Measurements from ENCODE around the gene TCERG1L.

Gene TCERG1L

DNA sequence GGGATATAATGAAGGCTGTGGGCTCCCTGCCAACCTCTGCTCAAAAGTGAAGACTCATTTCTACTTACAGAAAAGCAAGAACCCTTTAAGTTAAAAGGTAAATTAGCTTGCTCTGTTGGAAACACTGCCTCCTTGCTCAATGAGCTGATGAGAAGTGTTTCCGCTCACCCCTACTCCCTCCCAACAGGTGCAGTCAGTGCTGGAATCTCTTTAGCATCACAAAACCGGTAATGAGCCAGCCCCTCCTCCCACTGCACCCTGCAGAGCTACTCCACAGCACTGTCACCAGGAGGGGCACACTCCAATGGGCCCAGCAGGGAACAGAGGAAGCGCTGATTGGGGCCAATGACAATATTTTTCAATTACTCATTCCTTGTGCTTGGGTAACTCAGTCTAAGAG lies 262.5 kb downstream of the TCERG1L start:
- TF ChIP-seq CEBPB (IDR thresholded peaks at IDR 0.05) (no peak), YY1 (IDR thresholded peaks at IDR 0.05; ENCODE audit: low read depth) (no peak), CREB1 (IDR thresholded peaks at IDR 0.05; ENCODE audit: low read depth) (no peak), TEAD4 (IDR thresholded peaks at IDR 0.05) (no peak)
- TF ChIP-seq, protein P1, sequence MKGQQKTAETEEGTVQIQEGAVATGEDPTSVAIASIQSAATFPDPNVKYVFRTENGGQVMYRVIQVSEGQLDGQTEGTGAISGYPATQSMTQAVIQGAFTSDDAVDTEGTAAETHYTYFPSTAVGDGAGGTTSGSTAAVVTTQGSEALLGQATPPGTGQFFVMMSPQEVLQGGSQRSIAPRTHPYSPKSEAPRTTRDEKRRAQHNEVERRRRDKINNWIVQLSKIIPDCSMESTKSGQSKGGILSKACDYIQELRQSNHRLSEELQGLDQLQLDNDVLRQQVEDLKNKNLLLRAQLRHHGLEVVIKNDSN (IDR thresholded peaks at IDR 0.05) = no peak

DNA sequence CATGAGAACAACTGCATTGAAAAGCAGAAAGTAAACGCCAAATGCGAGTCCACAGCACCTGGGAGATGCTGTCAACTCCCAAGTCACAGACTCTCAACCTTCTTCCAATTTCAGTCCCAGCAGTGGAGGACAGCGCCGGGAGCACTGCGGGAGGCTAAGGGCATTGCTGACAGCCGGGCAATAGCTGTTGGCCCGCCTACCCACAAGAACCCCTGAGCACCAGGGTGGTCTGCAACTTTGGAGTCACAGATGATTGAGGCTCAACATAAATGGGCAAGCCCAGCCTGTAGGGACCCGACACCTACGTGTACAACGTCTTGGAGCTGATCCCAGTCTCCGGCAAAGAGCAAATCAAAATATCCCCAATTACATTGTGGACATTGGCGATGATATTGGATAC lies 262.9 kb downstream of the TCERG1L start:
- TF ChIP-seq FOXM1 (IDR thresholded peaks at IDR 0.05; ENCODE audit: borderline replicate concordance, low read depth) (no peak), CREB1 (IDR thresholded peaks at IDR 0.05; ENCODE audit: low read depth) (no peak), EGR1 (IDR thresholded peaks at IDR 0.05) (no peak), CEBPB (IDR thresholded peaks at IDR 0.05) (no peak), RAD21 (IDR thresholded peaks at IDR 0.05; ENCODE audit: low read depth) (no peak), ZBTB7A (IDR thresholded peaks at IDR 0.05; ENCODE audit: low read depth) (no peak), EP300 (IDR thresholded peaks at IDR 0.05; ENCODE audit: borderline replicate concordance) (no peak), NFIC (IDR thresholded peaks at IDR 0.05) (no peak), TEAD4 (IDR thresholded peaks at IDR 0.05) (no peak), YY1 (IDR thresholded peaks at IDR 0.05; ENCODE audit: low read depth) (no peak), TAF1 (IDR thresholded peaks at IDR 0.05; ENCODE audit: low read depth) (no peak), TCF12 (IDR thresholded peaks at IDR 0.05; ENCODE audit: low read depth) (no peak)
- TF ChIP-seq, protein P2, sequence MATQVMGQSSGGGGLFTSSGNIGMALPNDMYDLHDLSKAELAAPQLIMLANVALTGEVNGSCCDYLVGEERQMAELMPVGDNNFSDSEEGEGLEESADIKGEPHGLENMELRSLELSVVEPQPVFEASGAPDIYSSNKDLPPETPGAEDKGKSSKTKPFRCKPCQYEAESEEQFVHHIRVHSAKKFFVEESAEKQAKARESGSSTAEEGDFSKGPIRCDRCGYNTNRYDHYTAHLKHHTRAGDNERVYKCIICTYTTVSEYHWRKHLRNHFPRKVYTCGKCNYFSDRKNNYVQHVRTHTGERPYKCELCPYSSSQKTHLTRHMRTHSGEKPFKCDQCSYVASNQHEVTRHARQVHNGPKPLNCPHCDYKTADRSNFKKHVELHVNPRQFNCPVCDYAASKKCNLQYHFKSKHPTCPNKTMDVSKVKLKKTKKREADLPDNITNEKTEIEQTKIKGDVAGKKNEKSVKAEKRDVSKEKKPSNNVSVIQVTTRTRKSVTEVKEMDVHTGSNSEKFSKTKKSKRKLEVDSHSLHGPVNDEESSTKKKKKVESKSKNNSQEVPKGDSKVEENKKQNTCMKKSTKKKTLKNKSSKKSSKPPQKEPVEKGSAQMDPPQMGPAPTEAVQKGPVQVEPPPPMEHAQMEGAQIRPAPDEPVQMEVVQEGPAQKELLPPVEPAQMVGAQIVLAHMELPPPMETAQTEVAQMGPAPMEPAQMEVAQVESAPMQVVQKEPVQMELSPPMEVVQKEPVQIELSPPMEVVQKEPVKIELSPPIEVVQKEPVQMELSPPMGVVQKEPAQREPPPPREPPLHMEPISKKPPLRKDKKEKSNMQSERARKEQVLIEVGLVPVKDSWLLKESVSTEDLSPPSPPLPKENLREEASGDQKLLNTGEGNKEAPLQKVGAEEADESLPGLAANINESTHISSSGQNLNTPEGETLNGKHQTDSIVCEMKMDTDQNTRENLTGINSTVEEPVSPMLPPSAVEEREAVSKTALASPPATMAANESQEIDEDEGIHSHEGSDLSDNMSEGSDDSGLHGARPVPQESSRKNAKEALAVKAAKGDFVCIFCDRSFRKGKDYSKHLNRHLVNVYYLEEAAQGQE (IDR thresholded peaks at IDR 0.05; ENCODE audit: low read depth) = no peak
- TF ChIP-seq, protein P3, sequence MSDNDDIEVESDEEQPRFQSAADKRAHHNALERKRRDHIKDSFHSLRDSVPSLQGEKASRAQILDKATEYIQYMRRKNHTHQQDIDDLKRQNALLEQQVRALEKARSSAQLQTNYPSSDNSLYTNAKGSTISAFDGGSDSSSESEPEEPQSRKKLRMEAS (IDR thresholded peaks at IDR 0.05) = no peak
- TF ChIP-seq, protein P1 (IDR thresholded peaks at IDR 0.05) = no peak

DNA sequence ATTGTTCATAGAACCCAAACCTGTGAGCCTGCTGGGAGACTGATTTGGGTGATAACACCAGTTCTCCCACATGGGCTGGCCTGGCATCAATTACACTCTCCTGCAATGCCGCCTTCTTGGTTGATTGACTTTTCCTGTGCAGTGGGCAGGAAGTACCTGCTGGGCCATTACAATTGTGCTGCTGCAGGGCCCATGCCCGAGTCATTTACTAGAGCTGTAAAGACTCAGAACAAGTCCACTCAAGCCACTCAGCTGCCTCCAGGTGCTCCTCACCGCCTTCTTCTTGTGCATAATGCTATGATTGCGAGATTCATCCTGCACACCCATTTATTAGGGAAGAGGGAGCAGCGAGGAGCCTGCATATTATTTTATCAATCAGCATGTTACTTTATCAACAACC lies 264.0 kb downstream of the TCERG1L start:
- TF ChIP-seq NFIC (IDR thresholded peaks at IDR 0.05) = no peak
- no peak for TF ChIP-seq YY1 (IDR thresholded peaks at IDR 0.05; ENCODE audit: low read depth)
- TF ChIP-seq ZBTB7A (IDR thresholded peaks at IDR 0.05; ENCODE audit: low read depth) = no peak
- no peak for TF ChIP-seq TAF1 (IDR thresholded peaks at IDR 0.05; ENCODE audit: low read depth)
- TF ChIP-seq, protein P2 (IDR thresholded peaks at IDR 0.05; ENCODE audit: low read depth) = no peak
- TF ChIP-seq TCF12 (IDR thresholded peaks at IDR 0.05; ENCODE audit: low read depth) = no peak
- TF ChIP-seq, protein P1 (IDR thresholded peaks at IDR 0.05) = no peak
- TF ChIP-seq, protein P3 (IDR thresholded peaks at IDR 0.05) = no peak
- no peak for TF ChIP-seq EP300 (IDR thresholded peaks at IDR 0.05; ENCODE audit: borderline replicate concordance)
- TF ChIP-seq CEBPB (IDR thresholded peaks at IDR 0.05) = no peak
- TF ChIP-seq RAD21 (IDR thresholded peaks at IDR 0.05; ENCODE audit: low read depth) = no peak
- no peak for TF ChIP-seq FOXM1 (IDR thresholded peaks at IDR 0.05; ENCODE audit: borderline replicate concordance, low read depth)
- TF ChIP-seq CREB1 (IDR thresholded peaks at IDR 0.05; ENCODE audit: low read depth) = no peak
- no peak for TF ChIP-seq EGR1 (IDR thresholded peaks at IDR 0.05)
- TF ChIP-seq TEAD4 (IDR thresholded peaks at IDR 0.05) = no peak

DNA sequence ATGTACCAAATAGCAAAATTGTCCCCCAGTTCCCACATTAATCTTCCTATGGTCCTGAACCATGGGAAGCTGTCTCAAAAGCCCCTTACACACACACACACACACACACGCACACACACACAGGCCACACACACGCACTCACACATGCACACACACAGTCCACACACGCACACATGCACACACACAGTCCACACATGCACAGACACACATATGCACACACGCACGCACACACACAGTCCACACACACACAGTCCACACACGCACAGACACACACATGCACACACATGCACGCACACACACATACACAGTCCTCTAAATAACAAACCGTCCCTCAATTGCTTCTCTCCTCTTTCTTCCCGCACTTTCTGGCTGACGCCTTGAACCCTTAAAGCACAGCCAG lies 265.3 kb downstream of the TCERG1L start:
- no peak for TF ChIP-seq TCF12 (IDR thresholded peaks at IDR 0.05; ENCODE audit: low read depth)
- TF ChIP-seq YY1 (IDR thresholded peaks at IDR 0.05; ENCODE audit: low read depth) = no peak
- TF ChIP-seq CREB1 (IDR thresholded peaks at IDR 0.05; ENCODE audit: low read depth) = no peak
- TF ChIP-seq, protein P1 (IDR thresholded peaks at IDR 0.05) = no peak
- TF ChIP-seq, protein P2 (IDR thresholded peaks at IDR 0.05; ENCODE audit: low read depth) = no peak
- no peak for TF ChIP-seq TAF1 (IDR thresholded peaks at IDR 0.05; ENCODE audit: low read depth)
- no peak for TF ChIP-seq EP300 (IDR thresholded peaks at IDR 0.05; ENCODE audit: borderline replicate concordance)
- TF ChIP-seq ZBTB7A (IDR thresholded peaks at IDR 0.05; ENCODE audit: low read depth) = no peak
- no peak for TF ChIP-seq EGR1 (IDR thresholded peaks at IDR 0.05)
